ENCODE measurements around the gene FAM171A1. TPM values are rescaled to one million over a fixed set of nuclear protein-coding genes. Genes with fewer than 3 reads are reported as not detected.
"Not testable (repeated sequence)": the region's sequence is repeated elsewhere in the genome, so short reads cannot be mapped to it uniquely, and the experiment has no call there.

Gene FAM171A1
- total and polyA plus RNA-seq, 8 donors = 12.4 to 34.1 (median 21.4) TPM

- TF ChIP-seq CTCF (IDR thresholded peaks at IDR 0.05) = no peak
- H3K9me3 ChIP-seq = no peaks in the 10 kb centered on the region
- no peak overlapping the region for H3K4me3 ChIP-seq
- ATAC-seq = no peak
- H3K27me3 ChIP-seq = no peaks in the 10 kb centered on the region
- H3K27ac ChIP-seq = no peak overlapping the region
- H3K36me3 ChIP-seq = no peaks in the 10 kb centered on the region
- peaks cover 0 to 8% (median 0%) of the 10 kb centered on the region in 3 donors for H3K4me1 ChIP-seq
- 87 to 96% methylated on average over 3 of the region's 3 CpGs for WGBS, 2 donors
- intact Hi-C loops (cut with DNase I) = no loop called here
- no peak for DNase-seq
- no peak for FAIRE-seq
Observed at GRCh38 chr10:15342970-15343369, 28.1 kb downstream of the FAM171A1 start.

- Histone ChIP-seq H3K27ac (no peak overlapping the region), H3K36me3 (no peaks in the 10 kb centered on the region), H3K4me3 (no peak overlapping the region), H3K4me1 (peaks cover 0 to 8% (median 0%) of the 10 kb centered on the region in 3 donors), H3K27me3 (no peaks in the 10 kb centered on the region), H3K9me3 (no peaks in the 10 kb centered on the region)
- FAIRE-seq = no peak
- no peak for DNase-seq
- TF ChIP-seq CTCF (IDR thresholded peaks at IDR 0.05) = no peak
- no peak for ATAC-seq
- 20 to 28% methylated on average over 7 of the region's 7 CpGs for WGBS, 2 donors
- intact Hi-C loops (cut with DNase I) = no loop called here
Observed at GRCh38 chr10:15341502-15342128, 29.5 kb downstream of the FAM171A1 start.

DNA sequence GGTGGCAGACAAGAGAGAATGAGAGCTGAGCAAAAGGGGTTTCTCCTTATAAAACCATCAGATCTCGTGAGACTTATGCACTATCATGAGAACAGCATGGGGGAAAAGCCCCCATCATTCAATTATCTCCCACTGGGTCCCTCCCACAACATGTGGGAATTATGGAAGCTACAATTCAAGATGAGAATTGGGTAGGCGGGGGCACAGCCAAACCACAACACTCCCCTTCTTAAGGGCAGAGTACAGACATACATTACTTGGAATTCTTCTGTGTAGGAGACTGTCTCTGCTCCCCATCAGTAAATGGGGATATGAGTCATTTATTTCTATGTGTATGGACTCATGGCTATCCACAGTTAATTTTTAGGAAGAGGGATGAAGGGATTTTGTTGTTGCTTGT is 31.2 kb downstream of the FAM171A1 start:
- Histone ChIP-seq H3K4me3 (no peak overlapping the region), H3K9me3 (no peaks in the 10 kb centered on the region), H3K27me3 (no peaks in the 10 kb centered on the region), H3K27ac (no peak overlapping the region), H3K4me1 (peaks cover 0 to 24% (median 10%) of the 10 kb centered on the region in 3 donors), H3K36me3 (no peaks in the 10 kb centered on the region)
- TF ChIP-seq CTCF (IDR thresholded peaks at IDR 0.05) = no peak
- no peak for FAIRE-seq
- DNase-seq = no peak
- WGBS, 2 donors = 95 to 96% methylated on average over 2 of the region's 2 CpGs
- intact Hi-C loops (cut with DNase I) = no loop called here
- no peak for ATAC-seq

DNA sequence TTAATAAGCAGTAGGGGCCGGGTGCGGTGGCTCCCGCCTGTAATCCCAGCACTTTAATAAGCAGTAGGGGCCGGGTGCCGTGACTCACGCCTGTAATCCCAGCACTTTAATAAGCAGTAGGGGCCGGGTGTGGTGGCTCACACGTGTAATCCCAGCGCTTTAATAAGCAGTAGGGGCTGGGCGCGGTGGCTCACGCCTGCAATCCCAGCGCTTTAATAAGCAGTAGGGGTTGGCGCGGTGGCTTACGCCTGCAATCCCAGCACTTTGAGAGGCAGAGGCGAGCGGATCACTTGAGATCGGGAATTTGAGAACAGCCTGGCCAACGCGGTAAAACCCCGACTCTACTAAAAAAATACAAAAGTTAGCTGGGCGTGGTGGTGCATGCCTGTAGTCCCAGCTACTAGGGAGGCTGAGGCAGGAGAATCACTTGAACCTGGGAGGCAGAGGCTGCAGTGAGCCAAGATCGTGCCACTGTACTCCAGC is 33.6 kb downstream of the FAM171A1 start:
- H3K36me3 ChIP-seq; ATAC-seq; FAIRE-seq; H3K27me3 ChIP-seq; H3K9me3 ChIP-seq; H3K27ac ChIP-seq; intact Hi-C loops (cut with DNase I); H3K4me3 ChIP-seq; DNase-seq: not testable (repeated sequence)
- 96 to 98% methylated on average over 24 of the region's 24 CpGs for WGBS, 2 donors
- peaks cover 0 to 18% (median 16%) of the 10 kb centered on the region in 3 donors for H3K4me1 ChIP-seq

DNA sequence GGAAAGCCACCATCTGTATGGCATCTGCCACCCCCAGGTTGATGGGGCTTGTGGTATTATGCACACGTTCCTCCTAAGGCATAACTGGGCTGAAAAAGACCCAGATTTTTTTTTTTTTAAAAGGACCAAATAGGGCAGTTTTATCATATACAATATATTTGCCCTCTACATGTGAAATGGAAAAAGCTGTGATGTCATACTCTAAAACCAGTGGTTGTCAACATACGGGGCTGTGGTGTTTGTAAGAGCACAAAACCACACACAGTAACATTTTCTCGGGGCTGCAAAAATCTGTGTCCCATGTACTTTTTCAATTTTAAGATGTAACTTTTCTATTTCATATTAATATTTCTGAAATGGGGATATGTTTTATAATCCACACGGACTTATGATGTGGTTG is 34.9 kb downstream of the FAM171A1 start:
- intact Hi-C loops (cut with DNase I) = no loop called here
- H3K9me3 ChIP-seq = no peaks in the 10 kb centered on the region
- no peaks in the 10 kb centered on the region for H3K27me3 ChIP-seq
- no peaks in the 10 kb centered on the region for H3K36me3 ChIP-seq
- ATAC-seq (no peak), DNase-seq (no peak), FAIRE-seq (no peak)
- 72% methylated on average over 4 of the region's 4 CpGs for WGBS, 2 donors
- no peak for TF ChIP-seq CTCF (IDR thresholded peaks at IDR 0.05)
- peaks cover 0 to 18% (median 16%) of the 10 kb centered on the region in 3 donors for H3K4me1 ChIP-seq
- peak overlapping the region in 3 of 4 donors; percentile 2 to 56 (median 12) for H3K27ac ChIP-seq
- no peak overlapping the region for H3K4me3 ChIP-seq

All from pancreas (tissue), 10 donors.